SK-N-SH (cell line): Measurements from ENCODE around the gene SBF2.

Experiments
- ELF1 ChIP-seq: IDR thresholded peaks from 2 replicates; pipeline ENCODE4 v1.4.0; 2012
- POLR2AphosphoS5 ChIP-seq: IDR thresholded peaks from 2 replicates; pipeline ENCODE4 v1.6.1; 2012; ENCODE audit warnings: low read depth, low read length
- RAD21 ChIP-seq: IDR thresholded peaks from 2 replicates; pipeline ENCODE4 v1.6.1; 2012; ENCODE audit warnings: mild to moderate bottlenecking, low read length
- RFX5 ChIP-seq: IDR thresholded peaks from 2 replicates; pipeline ENCODE4 v1.6.1; 2012; ENCODE audit warnings: mild to moderate bottlenecking, improper control_type of control experiment, low read length
- TAF1 ChIP-seq: IDR thresholded peaks from 2 replicates; pipeline ENCODE4 v1.6.1; 2012; ENCODE audit warnings: low read depth, mild to moderate bottlenecking, low read length, moderate library complexity, borderline replicate concordance
- TCF12 ChIP-seq: IDR thresholded peaks from 2 replicates; pipeline ENCODE4 v1.4.0; 2012
- USF2 ChIP-seq: fragments of 150-350 bp; IDR thresholded peaks from 2 replicates; pipeline ENCODE4 v1.6.1; 2017; ENCODE audit warnings: antibody characterized with exemption, low read length, low read depth, borderline replicate concordance
- ZBTB33 ChIP-seq: IDR thresholded peaks from 2 replicates; pipeline ENCODE4 v1.4.0; 2012; ENCODE audit warnings: low read depth, borderline replicate concordance
- TF ChIP-seq, protein P1 (sequence below): fragments of 200-600 bp; sonication (generic); IDR thresholded peaks from 2 replicates; pipeline ENCODE4 v1.6.1; 2017; ENCODE audit warnings: antibody characterized with exemption, mild to moderate bottlenecking, moderate library complexity
- TF ChIP-seq, protein P2 (sequence below): fragments of 150-350 bp; IDR thresholded peaks from 2 replicates; pipeline ENCODE4 v1.6.1; 2016; ENCODE audit warnings: mild to moderate bottlenecking, low read depth, low read length

GRCh38 chr11:9847636-9848035, 446.4 kb downstream of the SBF2 start:
- TF ChIP-seq USF2 (no peak), RFX5 (no peak), TAF1 (no peak), ELF1 (no peak), TCF12 (no peak), POLR2AphosphoS5 (no peak), ZBTB33 (no peak), RAD21 (no peak)
- TF ChIP-seq, protein P1, sequence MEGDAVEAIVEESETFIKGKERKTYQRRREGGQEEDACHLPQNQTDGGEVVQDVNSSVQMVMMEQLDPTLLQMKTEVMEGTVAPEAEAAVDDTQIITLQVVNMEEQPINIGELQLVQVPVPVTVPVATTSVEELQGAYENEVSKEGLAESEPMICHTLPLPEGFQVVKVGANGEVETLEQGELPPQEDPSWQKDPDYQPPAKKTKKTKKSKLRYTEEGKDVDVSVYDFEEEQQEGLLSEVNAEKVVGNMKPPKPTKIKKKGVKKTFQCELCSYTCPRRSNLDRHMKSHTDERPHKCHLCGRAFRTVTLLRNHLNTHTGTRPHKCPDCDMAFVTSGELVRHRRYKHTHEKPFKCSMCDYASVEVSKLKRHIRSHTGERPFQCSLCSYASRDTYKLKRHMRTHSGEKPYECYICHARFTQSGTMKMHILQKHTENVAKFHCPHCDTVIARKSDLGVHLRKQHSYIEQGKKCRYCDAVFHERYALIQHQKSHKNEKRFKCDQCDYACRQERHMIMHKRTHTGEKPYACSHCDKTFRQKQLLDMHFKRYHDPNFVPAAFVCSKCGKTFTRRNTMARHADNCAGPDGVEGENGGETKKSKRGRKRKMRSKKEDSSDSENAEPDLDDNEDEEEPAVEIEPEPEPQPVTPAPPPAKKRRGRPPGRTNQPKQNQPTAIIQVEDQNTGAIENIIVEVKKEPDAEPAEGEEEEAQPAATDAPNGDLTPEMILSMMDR, result no peak
- TF ChIP-seq, protein P2, sequence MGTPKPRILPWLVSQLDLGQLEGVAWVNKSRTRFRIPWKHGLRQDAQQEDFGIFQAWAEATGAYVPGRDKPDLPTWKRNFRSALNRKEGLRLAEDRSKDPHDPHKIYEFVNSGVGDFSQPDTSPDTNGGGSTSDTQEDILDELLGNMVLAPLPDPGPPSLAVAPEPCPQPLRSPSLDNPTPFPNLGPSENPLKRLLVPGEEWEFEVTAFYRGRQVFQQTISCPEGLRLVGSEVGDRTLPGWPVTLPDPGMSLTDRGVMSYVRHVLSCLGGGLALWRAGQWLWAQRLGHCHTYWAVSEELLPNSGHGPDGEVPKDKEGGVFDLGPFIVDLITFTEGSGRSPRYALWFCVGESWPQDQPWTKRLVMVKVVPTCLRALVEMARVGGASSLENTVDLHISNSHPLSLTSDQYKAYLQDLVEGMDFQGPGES, result no peak
